GM13976 (cell line): ENCODE data around the gene CRACDL.

Experiments used
- DNase-seq: peaks from one replicate; pipeline ENCODE4 v3.0.0; 2012; ENCODE audit warnings: low spot score
- CTCF ChIP-seq: IDR thresholded peaks from 2 replicates; pipeline ENCODE4 v1.5.1; 2012; ENCODE audit warnings: borderline replicate concordance, mild to moderate bottlenecking; ENCODE audit not compliant: insufficient read depth; ENCODE audit errors: extremely low read depth, missing control alignments, control extremely low read depth
- in situ Hi-C: fragments of 300-500 bp; cut with MboI; formaldehyde crosslinking; loops from one replicate; pipeline ENCODE4 v1.12.0; 2022; ENCODE audit warnings: low sequenced_read_pairs, mixed read lengths, inconsistent platforms; ENCODE audit not compliant: unreplicated experiment

CRACDL gene

GRCh38 chr2:98805412-98806171 lies 130.4 kb downstream of the CRACDL start:
- in situ Hi-C loops: no loop called here
- TF ChIP-seq CTCF: no peak
- no peak for DNase-seq

DNA sequence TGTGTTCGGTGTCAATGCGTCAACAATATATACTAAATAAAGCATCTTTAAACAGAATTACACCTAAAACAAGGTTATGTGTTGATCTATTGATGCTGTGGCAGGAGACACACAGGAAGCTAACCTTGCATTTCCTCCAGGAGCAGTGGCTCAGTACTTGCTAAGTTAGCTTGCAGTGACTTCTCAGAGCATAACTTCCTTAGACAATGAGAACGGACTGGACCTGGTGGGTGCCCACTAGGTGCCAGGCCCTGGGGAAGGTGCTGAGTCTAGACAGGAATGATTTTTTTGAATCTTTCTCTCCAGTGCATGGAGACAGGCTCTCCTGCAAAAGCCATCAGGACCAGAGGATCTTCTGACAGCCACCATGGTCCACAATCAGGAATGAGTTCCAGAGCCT lies 131.3 kb downstream of the CRACDL start:
- TF ChIP-seq CTCF: no peak
- in situ Hi-C loops: no loop called here
- DNase-seq: no peak

DNA sequence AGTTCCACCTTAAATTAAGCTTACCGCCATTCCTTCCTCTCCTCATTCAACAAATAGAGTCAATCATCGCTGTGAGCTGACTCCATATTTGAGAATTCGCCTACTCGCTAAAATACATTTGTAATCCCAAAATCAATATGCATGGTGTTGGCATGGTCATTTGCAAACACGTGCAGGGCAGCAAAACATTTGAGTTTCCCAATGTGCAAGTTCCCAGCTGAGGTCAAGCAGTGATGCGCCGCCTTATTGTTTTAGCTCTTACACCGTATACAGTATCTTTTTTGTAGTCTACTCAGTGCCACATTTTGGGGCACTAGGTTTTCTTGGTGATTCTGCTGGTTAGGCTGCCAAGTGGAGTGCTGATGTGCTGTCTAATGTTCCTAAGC lies 131.8 kb downstream of the CRACDL start:
- TF ChIP-seq CTCF: no peak
- in situ Hi-C loops: no loop called here
- DNase-seq: no peak

GRCh38 chr2:98803405-98804264 lies 132.4 kb downstream of the CRACDL start:
- DNase-seq: no peak
- in situ Hi-C loops: no loop called here

GRCh38 chr2:98802344-98802743 lies 133.7 kb downstream of the CRACDL start:
- in situ Hi-C loops: no loop called here
- no peak for DNase-seq
- no peak for TF ChIP-seq CTCF

More at GRCh38 chr2:98803405-98804264, 132.4 kb downstream of the CRACDL start:
- no peak for TF ChIP-seq CTCF

- no peak for DNase-seq
- no peak for TF ChIP-seq CTCF
- in situ Hi-C loops: no loop called here
Measured at GRCh38 chr2:98801921-98802321, 134.1 kb downstream of the CRACDL start.
